ENCODE results near the gene SLC9A9.

The SLC9A9 gene

GRCh38 chr3:143827425-143827824 is 20.8 kb downstream of the SLC9A9 start:
- TF ChIP-seq Cebpa-rat (IDR thresholded peaks at IDR 0.05) = no peak
- H3K36me3 ChIP-seq = no peaks in the 10 kb centered on the region
- no peak overlapping the region for H3K27ac ChIP-seq
- H3K4me1 ChIP-seq = peaks cover 46% of the 10 kb centered on the region
- no peaks in the 10 kb centered on the region for H3K27me3 ChIP-seq
- H3K4me2 ChIP-seq = no peak overlapping the region
- H3K9ac ChIP-seq = no peak overlapping the region
- peaks cover 5% of the 10 kb centered on the region; the same call in 1 of the 2 replicates for H3K9me3 ChIP-seq
- H4K20me1 ChIP-seq = no peaks in the 10 kb centered on the region
- no peak overlapping the region for H3K4me3 ChIP-seq

DNA sequence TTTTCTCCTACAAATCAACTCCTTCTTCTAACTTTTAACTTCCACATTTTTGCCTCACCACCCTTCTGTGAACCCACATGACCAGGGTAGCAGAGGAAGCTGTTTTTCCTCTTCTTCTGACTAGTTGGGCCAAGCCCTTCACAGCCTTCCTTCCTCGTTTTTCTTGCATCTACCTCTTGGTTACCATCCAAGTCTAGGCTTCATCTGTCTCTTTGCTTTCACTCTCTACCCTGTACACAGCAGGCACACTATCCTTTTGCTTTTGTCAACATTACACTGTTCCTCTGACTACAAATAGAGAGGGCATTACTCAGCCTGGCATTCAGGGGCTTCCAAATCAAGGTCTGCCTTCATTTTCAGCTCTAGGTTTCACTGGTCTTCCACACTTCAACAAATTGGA is 22.0 kb downstream of the SLC9A9 start:
- H4K20me1 ChIP-seq = no peaks in the 10 kb centered on the region
- no peak for TF ChIP-seq Cebpa-rat (IDR thresholded peaks at IDR 0.05)
- H3K9me3 ChIP-seq = peaks cover 5% of the 10 kb centered on the region; the same call in 1 of the 2 replicates
- H3K4me2 ChIP-seq = peak overlapping the region; percentile 73
- peak overlapping the region; percentile 69; the same call in 1 of the 2 replicates for H3K27ac ChIP-seq
- H3K27me3 ChIP-seq = no peaks in the 10 kb centered on the region
- H3K9ac ChIP-seq = no peak overlapping the region
- H3K36me3 ChIP-seq = no peaks in the 10 kb centered on the region
- H3K4me3 ChIP-seq = no peak overlapping the region
- H3K4me1 ChIP-seq = peaks cover 55% of the 10 kb centered on the region

DNA sequence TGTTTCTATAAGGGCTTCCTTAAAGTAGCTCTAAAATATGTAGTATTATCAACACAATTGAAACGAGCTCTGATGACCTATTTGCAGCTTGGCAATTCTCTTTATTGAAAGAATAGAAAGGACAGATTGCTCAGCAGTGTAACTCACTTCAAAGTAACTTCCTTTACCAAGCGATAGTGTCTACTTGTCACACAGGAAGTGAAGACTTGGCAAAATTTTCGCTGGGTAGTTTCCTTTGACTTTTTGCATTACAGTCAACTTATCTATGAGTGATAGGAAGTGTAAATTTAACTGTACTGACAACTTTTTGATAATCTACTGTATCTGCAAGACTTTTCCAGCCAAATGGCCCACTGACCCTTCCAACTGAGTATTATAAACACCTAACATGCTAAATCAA is 22.8 kb downstream of the SLC9A9 start:
- H3K9me3 ChIP-seq = peaks cover 5% of the 10 kb centered on the region; the same call in 1 of the 2 replicates
- no peaks in the 10 kb centered on the region for H4K20me1 ChIP-seq
- peak overlapping the region; percentile 73 for H3K4me2 ChIP-seq
- 0 out of 2 replicates have a peak overlapping the region, but pooled peaks have one; percentile 4 for H3K4me3 ChIP-seq
- TF ChIP-seq Cebpa-rat (IDR thresholded peaks at IDR 0.05) = no peak
- peak overlapping the region; percentile 69 for H3K27ac ChIP-seq
- H3K4me1 ChIP-seq = peaks cover 58% of the 10 kb centered on the region
- H3K9ac ChIP-seq = no peak overlapping the region
- H3K36me3 ChIP-seq = no peaks in the 10 kb centered on the region
- H3K27me3 ChIP-seq = no peaks in the 10 kb centered on the region

GRCh38 chr3:143824735-143825385 is 23.4 kb downstream of the SLC9A9 start:
- peak overlapping the region; percentile 73 for H3K4me2 ChIP-seq
- H3K4me3 ChIP-seq = no peak overlapping the region
- H3K9me3 ChIP-seq = peaks cover 5% of the 10 kb centered on the region; the same call in 1 of the 2 replicates
- H3K27ac ChIP-seq = peak overlapping the region; percentile 69
- no peak overlapping the region for H3K9ac ChIP-seq
- peaks cover 63% of the 10 kb centered on the region for H3K4me1 ChIP-seq
- H3K36me3 ChIP-seq = no peaks in the 10 kb centered on the region
- no peak for TF ChIP-seq Cebpa-rat (IDR thresholded peaks at IDR 0.05)
- H3K27me3 ChIP-seq = no peaks in the 10 kb centered on the region
- H4K20me1 ChIP-seq = no peaks in the 10 kb centered on the region

DNA sequence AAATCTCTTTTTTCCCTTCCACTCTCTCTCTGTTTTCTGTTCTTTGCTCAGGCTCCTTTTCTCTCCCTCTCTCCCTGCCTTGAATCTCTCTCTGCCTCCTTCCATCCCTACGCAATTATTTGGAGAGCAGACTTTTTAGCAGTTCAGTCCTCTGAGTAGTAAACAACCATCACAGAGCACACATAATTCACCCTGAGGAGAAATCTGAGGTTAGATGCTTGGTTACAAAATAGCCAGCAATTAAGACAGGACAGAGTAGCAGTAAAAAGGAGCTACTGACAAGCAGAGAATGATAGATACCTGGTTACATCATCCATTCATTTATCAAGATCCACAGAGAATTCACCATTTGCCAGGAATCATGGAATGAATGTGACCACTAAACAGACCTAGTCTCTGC is 25.5 kb downstream of the SLC9A9 start:
- Histone ChIP-seq H3K27me3 (no peaks in the 10 kb centered on the region), H3K4me3 (no peak overlapping the region), H3K9me3 (peaks cover 5% of the 10 kb centered on the region; the same call in 1 of the 2 replicates), H3K9ac (peak overlapping the region; percentile 56; the same call in 1 of the 2 replicates), H3K4me1 (peaks cover 63% of the 10 kb centered on the region), H3K4me2 (peak overlapping the region; percentile 70), H3K27ac (peak overlapping the region; percentile 68), H4K20me1 (no peaks in the 10 kb centered on the region), H3K36me3 (no peaks in the 10 kb centered on the region)
- TF ChIP-seq Cebpa-rat (IDR thresholded peaks at IDR 0.05) = no peak

DNA sequence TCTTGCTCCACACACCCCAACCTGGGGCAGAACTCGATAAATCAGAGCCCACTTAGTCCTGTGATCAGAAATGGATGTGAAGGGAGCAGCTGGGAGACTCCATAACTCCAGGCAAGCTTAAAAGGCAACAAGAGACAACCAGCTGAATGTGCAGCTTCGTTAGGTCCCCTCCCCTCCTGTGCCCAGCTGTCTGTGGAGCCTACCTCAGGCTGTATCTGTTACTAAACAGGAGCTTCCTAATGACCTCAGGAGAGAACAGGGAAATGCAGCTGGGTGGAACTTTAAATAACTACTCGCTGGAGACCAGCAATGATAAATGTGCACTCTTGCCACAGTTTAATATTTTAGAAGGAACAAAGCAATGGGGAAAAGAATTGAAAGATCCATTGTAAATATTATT is 25.9 kb downstream of the SLC9A9 start:
- H3K27ac ChIP-seq = peak overlapping the region; percentile 68
- H3K9ac ChIP-seq = 0 out of 2 replicates have a peak overlapping the region, but pooled peaks have one; percentile 56
- no peak overlapping the region for H3K4me3 ChIP-seq
- H3K9me3 ChIP-seq = peaks cover 5% of the 10 kb centered on the region; the same call in 1 of the 2 replicates
- no peaks in the 10 kb centered on the region for H3K36me3 ChIP-seq
- no peak for TF ChIP-seq Cebpa-rat (IDR thresholded peaks at IDR 0.05)
- peaks cover 63% of the 10 kb centered on the region for H3K4me1 ChIP-seq
- no peaks in the 10 kb centered on the region for H3K27me3 ChIP-seq
- H4K20me1 ChIP-seq = no peaks in the 10 kb centered on the region
- peak overlapping the region; percentile 70 for H3K4me2 ChIP-seq

GRCh38 chr3:143821862-143822261 is 26.4 kb downstream of the SLC9A9 start:
- peak overlapping the region; percentile 68 for H3K27ac ChIP-seq
- H3K9ac ChIP-seq = 0 out of 2 replicates have a peak overlapping the region, but pooled peaks have one; percentile 56
- H3K4me2 ChIP-seq = peak overlapping the region; percentile 70

GRCh38 chr3:143820466-143821221 is 27.6 kb downstream of the SLC9A9 start:
- H3K27ac ChIP-seq = no peak overlapping the region
- H3K27me3 ChIP-seq = no peaks in the 10 kb centered on the region
- H3K4me3 ChIP-seq = no peak overlapping the region
- TF ChIP-seq Cebpa-rat (IDR thresholded peaks at IDR 0.05) = no peak
- no peak overlapping the region for H3K9ac ChIP-seq
- peak overlapping the region; percentile 70 for H3K4me2 ChIP-seq
- H3K9me3 ChIP-seq = peaks cover 10% of the 10 kb centered on the region; the same call in 1 of the 2 replicates
- no peaks in the 10 kb centered on the region for H4K20me1 ChIP-seq
- no peaks in the 10 kb centered on the region for H3K36me3 ChIP-seq
- peaks cover 52% of the 10 kb centered on the region for H3K4me1 ChIP-seq

More at GRCh38 chr3:143821862-143822261, 26.4 kb downstream of the SLC9A9 start:
- no peaks in the 10 kb centered on the region for H3K36me3 ChIP-seq
- peaks cover 63% of the 10 kb centered on the region for H3K4me1 ChIP-seq
- peaks cover 5% of the 10 kb centered on the region; the same call in 1 of the 2 replicates for H3K9me3 ChIP-seq
- H3K4me3 ChIP-seq = no peak overlapping the region
- no peak for TF ChIP-seq Cebpa-rat (IDR thresholded peaks at IDR 0.05)
- H4K20me1 ChIP-seq = no peaks in the 10 kb centered on the region
- H3K27me3 ChIP-seq = no peaks in the 10 kb centered on the region

DNA sequence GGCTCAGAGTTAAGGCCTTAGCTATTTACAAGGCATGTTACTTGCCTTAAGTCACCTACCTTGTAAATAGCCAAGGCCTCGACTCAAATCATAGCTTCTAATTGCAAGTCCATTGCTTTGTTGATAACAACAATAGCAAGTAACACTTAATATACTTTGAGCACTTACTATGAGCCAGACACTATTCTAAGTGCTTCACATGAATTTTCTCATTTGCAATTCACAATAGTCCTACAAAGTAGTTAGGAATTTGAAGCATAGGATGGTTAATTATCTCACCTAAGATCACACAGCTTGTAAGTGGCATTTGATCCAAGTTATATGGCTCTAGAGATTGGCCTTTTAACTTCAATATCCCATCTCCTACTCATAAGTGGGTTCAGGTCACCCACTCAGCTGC is 28.4 kb downstream of the SLC9A9 start:
- no peak for TF ChIP-seq Cebpa-rat (IDR thresholded peaks at IDR 0.05)
- Histone ChIP-seq H3K4me3 (no peak overlapping the region), H3K4me2 (peak overlapping the region; percentile 70; the same call in 1 of the 2 replicates), H3K36me3 (no peaks in the 10 kb centered on the region), H3K9ac (no peak overlapping the region), H3K4me1 (peaks cover 49% of the 10 kb centered on the region), H3K9me3 (peaks cover 10% of the 10 kb centered on the region; the same call in 1 of the 2 replicates), H3K27ac (no peak overlapping the region), H4K20me1 (no peaks in the 10 kb centered on the region), H3K27me3 (no peaks in the 10 kb centered on the region)
